Osteocyte (in vitro differentiated cells): ENCODE measurements around the gene MGRN1. TPM values are rescaled to one million over a fixed set of nuclear protein-coding genes. Genes with fewer than 3 reads are reported as not detected.

Experiments
- DNase-seq: peaks from one replicate; pipeline ENCODE4 v3.0.0; 2021; ENCODE audit warnings: mixed read lengths; ENCODE audit not compliant: unreplicated experiment; ENCODE audit errors: extremely low spot score
- H3K27ac Mint-ChIP-seq: one replicate; pipeline ENCODE4 v1.8.0; 2021; ENCODE audit warnings: mild to moderate bottlenecking, mixed read lengths; ENCODE audit not compliant: unreplicated experiment
- H3K27me3 Mint-ChIP-seq: one replicate; pipeline ENCODE4 v1.8.0; 2021; ENCODE audit warnings: mixed read lengths; ENCODE audit not compliant: unreplicated experiment
- H3K36me3 Mint-ChIP-seq: one replicate; pipeline ENCODE4 v1.8.0; 2021; ENCODE audit warnings: mixed read lengths; ENCODE audit not compliant: unreplicated experiment
- H3K4me1 Mint-ChIP-seq: one replicate; pipeline ENCODE4 v1.8.0; 2021; ENCODE audit warnings: mixed read lengths; ENCODE audit not compliant: unreplicated experiment
- H3K4me3 Mint-ChIP-seq: one replicate; pipeline ENCODE4 v1.8.0; 2021; ENCODE audit warnings: mild to moderate bottlenecking, moderate library complexity, mixed read lengths; ENCODE audit not compliant: unreplicated experiment
- H3K9me3 Mint-ChIP-seq: one replicate; pipeline ENCODE4 v1.8.0; 2021; ENCODE audit warnings: mixed read lengths; ENCODE audit not compliant: unreplicated experiment
- total RNA-seq: library from RNA; stranded (reverse); gene quantifications from 2 replicates; pipeline ENCODE4 v1.2.1, GENCODE V29; 2021
- TF ChIP-seq, protein P1 (sequence below): fragments of 200-600 bp; sonication (generic); IDR thresholded peaks from 2 replicates; pipeline ENCODE4 v1.5.0; 2021; ENCODE audit warnings: antibody characterized with exemption, mild to moderate bottlenecking, moderate library complexity

The MGRN1 gene
- total RNA-seq, 1 donor from 2014 or later, result 94.6 TPM

DNA sequence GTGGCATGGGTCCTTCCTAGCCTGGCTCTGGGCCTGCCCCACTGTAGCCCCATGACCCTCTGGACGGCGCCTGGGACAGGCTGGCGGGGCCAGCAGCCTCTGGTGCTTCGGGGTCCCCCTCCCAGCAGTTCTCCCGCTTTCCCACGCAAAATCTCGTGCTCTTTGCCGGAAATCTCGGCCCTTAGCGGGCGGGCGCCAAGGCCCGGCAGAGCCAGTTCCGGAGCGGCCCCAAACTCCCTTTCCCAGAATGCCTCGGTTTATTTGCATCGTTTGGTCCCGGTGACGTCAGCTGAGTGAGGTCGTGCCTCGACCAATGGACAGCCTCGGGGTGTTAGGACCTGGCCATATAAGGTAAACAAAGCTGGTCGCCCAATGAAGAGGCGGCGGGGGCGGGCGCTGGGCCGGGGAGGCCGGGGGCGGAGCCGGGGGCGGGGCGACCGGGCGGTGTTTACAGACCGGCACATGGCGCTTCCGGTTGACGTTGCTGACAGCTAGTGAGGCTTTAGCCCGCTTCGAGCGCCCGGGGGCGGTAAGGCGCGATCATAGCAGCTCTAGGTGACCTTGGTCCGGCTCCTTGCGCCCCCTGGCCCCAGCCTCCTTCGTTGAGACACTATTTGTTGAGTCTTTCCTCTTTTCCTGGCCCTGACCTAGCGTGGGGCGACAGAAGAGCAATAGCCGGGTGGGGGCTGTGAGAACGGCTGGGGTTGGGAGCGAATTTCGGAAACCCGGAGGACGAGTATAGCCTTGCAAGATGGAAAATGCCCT lies 8.4 kb upstream of the MGRN1 start:
- peak; percentile 100 for DNase-seq
- H3K27me3 Mint-ChIP-seq, result no peaks in the 10 kb centered on the region
- no peaks in the 10 kb centered on the region for H3K36me3 Mint-ChIP-seq
- H3K4me3 Mint-ChIP-seq, result peak overlapping the region; percentile 96
- peak overlapping the region; percentile 100 for H3K27ac Mint-ChIP-seq
- no peaks in the 10 kb centered on the region for H3K9me3 Mint-ChIP-seq
- H3K4me1 Mint-ChIP-seq, result peaks cover 38% of the 10 kb centered on the region
- TF ChIP-seq, protein P1, sequence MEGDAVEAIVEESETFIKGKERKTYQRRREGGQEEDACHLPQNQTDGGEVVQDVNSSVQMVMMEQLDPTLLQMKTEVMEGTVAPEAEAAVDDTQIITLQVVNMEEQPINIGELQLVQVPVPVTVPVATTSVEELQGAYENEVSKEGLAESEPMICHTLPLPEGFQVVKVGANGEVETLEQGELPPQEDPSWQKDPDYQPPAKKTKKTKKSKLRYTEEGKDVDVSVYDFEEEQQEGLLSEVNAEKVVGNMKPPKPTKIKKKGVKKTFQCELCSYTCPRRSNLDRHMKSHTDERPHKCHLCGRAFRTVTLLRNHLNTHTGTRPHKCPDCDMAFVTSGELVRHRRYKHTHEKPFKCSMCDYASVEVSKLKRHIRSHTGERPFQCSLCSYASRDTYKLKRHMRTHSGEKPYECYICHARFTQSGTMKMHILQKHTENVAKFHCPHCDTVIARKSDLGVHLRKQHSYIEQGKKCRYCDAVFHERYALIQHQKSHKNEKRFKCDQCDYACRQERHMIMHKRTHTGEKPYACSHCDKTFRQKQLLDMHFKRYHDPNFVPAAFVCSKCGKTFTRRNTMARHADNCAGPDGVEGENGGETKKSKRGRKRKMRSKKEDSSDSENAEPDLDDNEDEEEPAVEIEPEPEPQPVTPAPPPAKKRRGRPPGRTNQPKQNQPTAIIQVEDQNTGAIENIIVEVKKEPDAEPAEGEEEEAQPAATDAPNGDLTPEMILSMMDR, result peak; percentile 36

DNA sequence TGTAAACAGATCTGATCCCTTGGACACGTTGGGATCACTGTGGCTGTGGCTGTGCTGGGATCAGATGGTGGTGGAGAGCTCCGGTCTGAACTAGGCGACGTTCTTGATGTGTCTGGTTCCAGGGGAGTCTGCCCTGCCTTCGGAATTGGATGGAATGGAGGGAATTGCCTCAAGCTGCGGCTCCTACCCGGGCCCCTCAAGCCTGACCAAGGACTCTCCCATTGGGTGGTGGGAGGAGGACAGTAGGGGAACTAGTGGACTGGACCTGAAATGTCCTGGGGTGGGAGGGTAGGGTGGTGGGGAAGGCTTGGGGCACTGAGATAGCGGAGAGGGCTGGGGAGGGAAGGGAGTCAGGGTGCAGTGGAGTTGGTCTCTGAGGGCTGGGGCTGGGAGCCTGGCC lies 6.7 kb upstream of the MGRN1 start:
- Mint-ChIP-seq H3K27ac (peak overlapping the region; percentile 67), H3K36me3 (no peaks in the 10 kb centered on the region), H3K4me1 (peaks cover 28% of the 10 kb centered on the region), H3K4me3 (peak overlapping the region; percentile 26), H3K27me3 (no peaks in the 10 kb centered on the region), H3K9me3 (no peaks in the 10 kb centered on the region)
- DNase-seq, result no peak
- TF ChIP-seq, protein P1, result no peak

DNA sequence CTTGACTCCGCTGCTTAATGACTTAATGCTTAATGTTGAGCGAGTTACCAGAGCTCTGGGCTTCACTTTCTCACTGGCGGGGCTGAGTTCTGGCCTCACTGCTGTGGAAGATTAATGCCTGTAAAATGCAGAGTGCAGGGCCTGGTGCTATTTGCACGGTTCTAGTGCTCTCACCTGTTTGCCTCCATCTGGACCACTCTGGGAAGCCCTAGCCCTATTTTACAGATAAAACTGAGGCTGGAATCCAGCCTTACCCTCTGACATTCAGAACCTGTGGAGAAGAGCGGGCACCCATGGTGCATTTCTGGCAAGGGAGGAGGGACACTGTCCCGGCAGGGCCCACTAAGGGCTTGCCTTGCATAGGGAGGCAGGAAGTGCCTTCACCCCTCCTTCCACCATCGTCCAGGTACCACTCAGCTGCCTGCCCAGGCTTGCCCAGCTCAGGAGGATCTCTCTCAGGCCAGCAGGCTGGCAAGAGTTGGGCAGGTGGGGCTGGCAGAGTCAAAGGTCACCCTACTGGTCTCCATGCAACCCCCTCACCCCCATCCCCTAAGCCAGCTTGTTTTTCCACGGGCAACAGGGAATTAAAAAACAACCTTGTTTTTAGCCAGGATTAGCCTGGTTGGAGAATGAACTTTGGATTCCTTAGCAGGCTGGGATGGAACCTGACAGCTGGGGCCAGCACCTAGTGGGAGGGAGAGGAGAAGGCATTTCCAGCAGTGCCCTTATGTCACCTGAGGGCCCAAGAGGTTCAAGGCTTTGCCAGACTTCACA lies 5.8 kb upstream of the MGRN1 start:
- no peak for DNase-seq
- Mint-ChIP-seq H3K36me3 (no peaks in the 10 kb centered on the region), H3K27ac (no peak overlapping the region), H3K9me3 (no peaks in the 10 kb centered on the region), H3K4me1 (peaks cover 21% of the 10 kb centered on the region), H3K4me3 (no peak overlapping the region), H3K27me3 (no peaks in the 10 kb centered on the region)
- TF ChIP-seq, protein P1, result no peak

DNA sequence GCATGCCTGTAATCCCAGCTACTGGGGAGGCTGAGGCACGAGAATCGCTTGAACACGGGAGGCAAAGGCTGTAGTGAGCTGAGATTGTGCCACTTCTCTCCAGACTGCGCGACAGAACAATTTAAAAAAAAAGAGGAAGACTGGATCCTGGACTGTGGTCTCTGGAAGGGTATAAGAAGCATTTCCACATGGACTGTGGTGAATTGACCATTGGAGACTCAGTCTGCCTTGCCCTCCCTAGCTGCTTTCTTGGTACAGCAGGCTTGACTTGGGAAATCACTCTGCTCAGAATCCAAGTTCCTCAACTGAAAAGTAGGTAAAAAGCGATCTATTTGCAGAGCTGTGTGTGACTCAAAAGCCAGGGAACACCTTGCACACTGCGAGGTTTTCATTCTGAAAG lies 1.0 kb upstream of the MGRN1 start:
- H3K36me3 Mint-ChIP-seq, result no peaks in the 10 kb centered on the region
- no peaks in the 10 kb centered on the region for H3K9me3 Mint-ChIP-seq
- TF ChIP-seq, protein P1, result no peak
- no peak for DNase-seq
- H3K4me1 Mint-ChIP-seq, result peaks cover 23% of the 10 kb centered on the region
- H3K27ac Mint-ChIP-seq, result no peak overlapping the region
- no peaks in the 10 kb centered on the region for H3K27me3 Mint-ChIP-seq
- no peak overlapping the region for H3K4me3 Mint-ChIP-seq
